Karpas-422 (cell line): ENCODE measurements around the gene ULK2. TPM values are rescaled to one million over a fixed set of nuclear protein-coding genes. Genes with fewer than 3 reads are reported as not detected.
A peak's percentile ranks its signal among the peaks of the same experiment; 100 is the strongest.

ENCODE experiments used
- DNase-seq: peaks from one replicate; pipeline ENCODE4 v3.0.0-alpha.2; 2015
- H2AFZ ChIP-seq: fragments of 200-600 bp; sonication (generic); 2 replicates; pipeline ENCODE4 v1.6.1; 2014; ENCODE audit warnings: antibody characterized with exemption, low read length, mixed read lengths
- H3K27ac ChIP-seq: fragments of 200-600 bp; sonication (generic); 2 replicates; pipeline ENCODE4 v1.5.1; 2014; ENCODE audit warnings: mild to moderate bottlenecking, low read length, moderate library complexity
- H3K27me3 ChIP-seq: fragments of 200-600 bp; sonication (generic); 2 replicates; pipeline ENCODE4 v1.6.1; 2014; ENCODE audit warnings: low read length, mixed read lengths
- H3K36me3 ChIP-seq: fragments of 200-600 bp; sonication (generic); 2 replicates; pipeline ENCODE4 v1.6.1; 2014; ENCODE audit warnings: low read length, mixed read lengths; ENCODE audit not compliant: insufficient read depth
- H3K4me1 ChIP-seq: fragments of 200-600 bp; sonication (generic); 2 replicates; pipeline ENCODE4 v1.6.1; 2014; ENCODE audit warnings: mild to moderate bottlenecking, low read length, mixed read lengths
- H3K4me2 ChIP-seq: fragments of 200-600 bp; sonication (generic); 2 replicates; pipeline ENCODE4 v1.6.1; 2014; ENCODE audit warnings: low read length, low read depth, mild to moderate bottlenecking; ENCODE audit not compliant: poor library complexity, severe bottlenecking
- H3K4me3 ChIP-seq: fragments of 200-600 bp; sonication (generic); 2 replicates; pipeline ENCODE4 v1.5.1; 2014; ENCODE audit warnings: mild to moderate bottlenecking, antibody characterized with exemption, low read length, mixed read lengths
- H3K79me2 ChIP-seq: fragments of 200-600 bp; sonication (generic); 2 replicates; pipeline ENCODE4 v1.6.1; 2014; ENCODE audit warnings: mild to moderate bottlenecking, low read length, mixed read lengths
- H3K9ac ChIP-seq: fragments of 200-600 bp; sonication (generic); 2 replicates; pipeline ENCODE4 v1.6.0; 2014; ENCODE audit warnings: low read length
- H3K9me2 ChIP-seq: fragments of 200-600 bp; sonication (generic), shearing (Covaris generic); replicated peaks from 2 replicates; pipeline ENCODE4 v1.6.0; 2014; ENCODE audit warnings: mild to moderate bottlenecking, low read length, moderate library complexity; ENCODE audit not compliant: insufficient read depth
- H3K9me3 ChIP-seq: fragments of 300-700, 200-600 bp; sonication (generic); 2 replicates; pipeline ENCODE4 v1.6.1; 2014; ENCODE audit warnings: low read length, mixed read lengths
- H4K20me1 ChIP-seq: fragments of 200-600 bp; sonication (generic); 2 replicates; pipeline ENCODE4 v1.6.1; 2014; ENCODE audit warnings: mild to moderate bottlenecking, antibody characterized with exemption, low read length, low read depth; ENCODE audit not compliant: insufficient read depth
- total RNA-seq: library from RNA; depleted of rRNA; stranded (reverse); fragments of >200 nt; shearing (Covaris generic); gene quantifications from 2 replicates; pipeline ENCODE4 v1.2.3, GENCODE V29; 2014; ENCODE audit warnings: low replicate concordance

ULK2 gene
- total RNA-seq, 1 experiment from 2014 or later: not detected

GRCh38 chr17:19791918-19792550 lies 75.7 kb downstream of the ULK2 start:
- Histone ChIP-seq H2AFZ (no peak overlapping the region), H3K9me2 (no peaks in the 10 kb centered on the region), H3K4me1 (no peaks in the 10 kb centered on the region), H3K9me3 (no peaks in the 10 kb centered on the region), H3K9ac (no peak overlapping the region), H4K20me1 (no peaks in the 10 kb centered on the region), H3K79me2 (no peaks in the 10 kb centered on the region), H3K4me2 (no peak overlapping the region), H3K27ac (no peak overlapping the region), H3K36me3 (no peaks in the 10 kb centered on the region), H3K27me3 (0 out of 2 replicates have a peak, but pooled peaks cover 3% of the 10 kb centered on the region), H3K4me3 (no peak overlapping the region)
- no peak for DNase-seq

GRCh38 chr17:19787733-19788357 lies 79.9 kb downstream of the ULK2 start:
- Histone ChIP-seq H3K36me3 (no peaks in the 10 kb centered on the region), H3K4me1 (no peaks in the 10 kb centered on the region), H3K4me2 (no peak overlapping the region), H4K20me1 (no peaks in the 10 kb centered on the region), H3K9me3 (no peaks in the 10 kb centered on the region), H3K27ac (no peak overlapping the region), H3K79me2 (no peaks in the 10 kb centered on the region), H2AFZ (no peak overlapping the region), H3K27me3 (no peaks in the 10 kb centered on the region), H3K9ac (no peak overlapping the region), H3K9me2 (no peaks in the 10 kb centered on the region), H3K4me3 (no peak overlapping the region)
- DNase-seq: no peak

- no peaks in the 10 kb centered on the region for H3K27me3 ChIP-seq
- H3K27ac ChIP-seq: no peak overlapping the region
- H2AFZ ChIP-seq: no peak overlapping the region
- H3K4me2 ChIP-seq: no peak overlapping the region
- no peaks in the 10 kb centered on the region for H3K79me2 ChIP-seq
- DNase-seq: peak; percentile 46
- no peaks in the 10 kb centered on the region for H3K4me1 ChIP-seq
- H4K20me1 ChIP-seq: no peaks in the 10 kb centered on the region
- H3K36me3 ChIP-seq: no peaks in the 10 kb centered on the region
- H3K9me2 ChIP-seq: no peaks in the 10 kb centered on the region
- no peak overlapping the region for H3K9ac ChIP-seq
- no peak overlapping the region for H3K4me3 ChIP-seq
- no peaks in the 10 kb centered on the region for H3K9me3 ChIP-seq
These were observed 81.9 kb downstream of the ULK2 start for GRCh38 chr17:19785854-19786253.

GRCh38 chr17:19781488-19782458 lies 86.0 kb downstream of the ULK2 start:
- Histone ChIP-seq H3K9me2 (no peaks in the 10 kb centered on the region), H3K4me1 (no peaks in the 10 kb centered on the region), H3K36me3 (no peaks in the 10 kb centered on the region), H3K9ac (no peak overlapping the region), H3K79me2 (no peaks in the 10 kb centered on the region), H3K4me2 (no peak overlapping the region), H4K20me1 (no peaks in the 10 kb centered on the region), H3K4me3 (no peak overlapping the region), H3K27ac (no peak overlapping the region), H3K27me3 (no peaks in the 10 kb centered on the region), H3K9me3 (no peaks in the 10 kb centered on the region), H2AFZ (no peak overlapping the region)
- DNase-seq: no peak

GRCh38 chr17:19780846-19781245 lies 86.9 kb downstream of the ULK2 start:
- Histone ChIP-seq H3K9ac (no peak overlapping the region), H3K36me3 (no peaks in the 10 kb centered on the region), H4K20me1 (no peaks in the 10 kb centered on the region), H2AFZ (no peak overlapping the region), H3K27ac (no peak overlapping the region), H3K79me2 (no peaks in the 10 kb centered on the region), H3K4me1 (no peaks in the 10 kb centered on the region), H3K9me3 (no peaks in the 10 kb centered on the region), H3K27me3 (no peaks in the 10 kb centered on the region), H3K4me3 (no peak overlapping the region), H3K9me2 (no peaks in the 10 kb centered on the region), H3K4me2 (no peak overlapping the region)
- no peak for DNase-seq

GRCh38 chr17:19773534-19773933 lies 94.2 kb downstream of the ULK2 start:
- no peak overlapping the region for H3K4me2 ChIP-seq
- no peaks in the 10 kb centered on the region for H3K9me3 ChIP-seq
- H3K4me1 ChIP-seq: no peaks in the 10 kb centered on the region
- DNase-seq: no peak
- no peaks in the 10 kb centered on the region for H3K9me2 ChIP-seq
- no peak overlapping the region for H2AFZ ChIP-seq
- H4K20me1 ChIP-seq: no peaks in the 10 kb centered on the region; the same call in 1 of the 2 replicates
- no peak overlapping the region for H3K27ac ChIP-seq
- no peaks in the 10 kb centered on the region for H3K27me3 ChIP-seq
- H3K4me3 ChIP-seq: no peak overlapping the region
- H3K79me2 ChIP-seq: no peaks in the 10 kb centered on the region
- no peak overlapping the region for H3K9ac ChIP-seq
- H3K36me3 ChIP-seq: no peaks in the 10 kb centered on the region

GRCh38 chr17:19771971-19772630 lies 95.6 kb downstream of the ULK2 start:
- no peak for DNase-seq
- Histone ChIP-seq H3K27me3 (no peaks in the 10 kb centered on the region), H4K20me1 (no peaks in the 10 kb centered on the region; the same call in 1 of the 2 replicates), H3K4me1 (no peaks in the 10 kb centered on the region), H2AFZ (no peak overlapping the region), H3K36me3 (no peaks in the 10 kb centered on the region), H3K79me2 (no peaks in the 10 kb centered on the region), H3K9ac (no peak overlapping the region), H3K27ac (no peak overlapping the region), H3K9me2 (no peaks in the 10 kb centered on the region), H3K4me2 (no peak overlapping the region), H3K4me3 (no peak overlapping the region), H3K9me3 (no peaks in the 10 kb centered on the region)
